Endothelial cell of umbilical vein (primary cell): ENCODE data around the gene GORASP1. TPM values are rescaled to one million over a fixed set of nuclear protein-coding genes. Genes with fewer than 3 reads are reported as not detected.

ENCODE experiments used
- BruUV-seq: library from RNA; stranded (reverse); fragments of 400-500 nt; replicated peaks from 2 replicates; lab custom pipeline; 2021; lab: Mats Ljungman, UMichigan
- CTCF ChIA-PET: fragments of 300-600, 350-600 bp; sonication (Branson Sonifier 250); formaldehyde crosslinking; loops from one replicate; lab custom pipeline; 2021; ENCODE audit warnings: antibody characterized with exemption, inconsistent platforms; lab: Charles Lee
- POLR2A ChIA-PET: fragments of 300-600, 350-600 bp; sonication (Branson Sonifier 250); formaldehyde crosslinking; loops from one replicate; lab custom pipeline; 2021; ENCODE audit warnings: antibody characterized with exemption, inconsistent platforms; lab: Charles Lee
- DNase-seq: peaks from one replicate; pipeline ENCODE4 v3.0.0-alpha.2; 2011; ENCODE audit warnings: low read depth, low spot score
- FAIRE-seq: peaks from 2 replicates; lab custom pipeline; 2011; peaks lifted over from hg19 to GRCh38; lab: Jason Lieb, UNC
- H2AFZ ChIP-seq: 2 replicates; pipeline ENCODE4 v1.6.0; 2012; ENCODE audit warnings: low read depth, low read length, control low read depth, inconsistent platforms
- H3K27ac ChIP-seq: 2 replicates; pipeline ENCODE4 v1.5.1; 2011; ENCODE audit warnings: low read depth, mild to moderate bottlenecking, control low read depth, low read length, moderate library complexity; ENCODE audit not compliant: insufficient read depth
- H3K27me3 ChIP-seq, 2 experiments: 2 replicates each; pipeline versions ENCODE4 v1.6.0 to v1.6.1; 2011; ENCODE audit warnings: low read length in 2 of 2, mixed read lengths in 1 of 2; ENCODE audit not compliant: control insufficient read depth in 2 of 2, insufficient read depth in 2 of 2
- H3K36me3 ChIP-seq, 2 experiments: 2 replicates in 1 of 2; 3 replicates in 1 of 2; pipeline ENCODE4 v1.5.1; 2011; ENCODE audit warnings: low read length in 2 of 2, mild to moderate bottlenecking in 1 of 2, moderate library complexity in 1 of 2; ENCODE audit not compliant: control insufficient read depth in 2 of 2, insufficient read depth in 2 of 2; ENCODE audit errors: extremely low read depth in 1 of 2
- H3K4me1 ChIP-seq: 3 replicates; pipeline ENCODE4 v1.5.1; 2011; ENCODE audit warnings: mild to moderate bottlenecking, low read length; ENCODE audit not compliant: control insufficient read depth, insufficient read depth; ENCODE audit errors: extremely low read depth
- H3K4me2 ChIP-seq: 2 replicates; pipeline ENCODE4 v1.6.1; 2011; ENCODE audit warnings: low read length, control low read depth, mixed read lengths; ENCODE audit not compliant: insufficient read depth
- H3K4me3 ChIP-seq, 3 experiments: fragments of 200-600 bp in 1 of 3; sonication (generic), shearing (Covaris generic) in 1 of 3; replicated peaks in 1 of 3; 2 replicates each; pipeline ENCODE4 v1.5.1; 2011 to 2016; ENCODE audit warnings: control low read depth in 3 of 3, low read length in 3 of 3, mild to moderate bottlenecking in 2 of 3, inconsistent platforms in 1 of 3, low read depth in 1 of 3, moderate library complexity in 1 of 3; ENCODE audit not compliant: insufficient read depth in 1 of 3
- H3K79me2 ChIP-seq: 2 replicates; pipeline ENCODE4 v1.6.0; 2012; ENCODE audit warnings: low read length, inconsistent platforms; ENCODE audit not compliant: control insufficient read depth, insufficient read depth
- H3K9ac ChIP-seq: replicated peaks from 2 replicates; pipeline ENCODE3; 2011; ENCODE audit warnings: low read length, control low read depth; ENCODE audit not compliant: insufficient read depth; ENCODE audit errors: extremely low read depth
- H3K9me1 ChIP-seq: replicated peaks from 3 replicates; pipeline ENCODE4 v1.6.0; 2011; ENCODE audit warnings: mild to moderate bottlenecking, low read length; ENCODE audit not compliant: control insufficient read depth, insufficient read depth; ENCODE audit errors: extremely low read depth
- H3K9me3 ChIP-seq: replicated peaks from 2 replicates; pipeline ENCODE4 v1.5.1; 2012; ENCODE audit warnings: low read length, inconsistent platforms; ENCODE audit not compliant: control insufficient read depth, insufficient read depth
- H4K20me1 ChIP-seq: replicated peaks from 2 replicates; pipeline ENCODE3; 2011; ENCODE audit warnings: mild to moderate bottlenecking, low read length; ENCODE audit not compliant: control insufficient read depth, insufficient read depth; ENCODE audit errors: extremely low read depth
- EZH2 ChIP-seq: IDR thresholded peaks from 2 replicates; pipeline ENCODE4 v1.6.1; 2012; ENCODE audit warnings: borderline replicate concordance, low read depth, mild to moderate bottlenecking, moderate library complexity, low read length, inconsistent platforms; ENCODE audit not compliant: severe bottlenecking
- FOS ChIP-seq: IDR thresholded peaks from 2 replicates; pipeline ENCODE4 v1.6.1; 2011; ENCODE audit warnings: mild to moderate bottlenecking, low read length, moderate library complexity, borderline replicate concordance; ENCODE audit not compliant: insufficient read depth
- GATA2 ChIP-seq: IDR thresholded peaks from 2 replicates; pipeline ENCODE4 v1.7.0; 2011; ENCODE audit warnings: low read depth, mild to moderate bottlenecking, moderate library complexity, mixed read lengths, low read length; ENCODE audit not compliant: insufficient read length, insufficient read depth
- JUN ChIP-seq: IDR thresholded peaks from 2 replicates; pipeline ENCODE4 v1.6.1; 2011; ENCODE audit warnings: borderline replicate concordance, low read depth; ENCODE audit not compliant: insufficient read length, insufficient read depth
- MYC ChIP-seq: IDR thresholded peaks from one replicate; pipeline ENCODE4 v1.6.1; 2011; ENCODE audit warnings: mild to moderate bottlenecking, low read depth, low read length
- POLR2A ChIP-seq: IDR thresholded peaks from 2 replicates; pipeline ENCODE4 v1.6.1; 2012; ENCODE audit warnings: low read depth, mild to moderate bottlenecking, control low read depth, low read length
- POLR2AphosphoS5 ChIP-seq: IDR thresholded peaks from 2 replicates; pipeline ENCODE4 v1.6.1; 2012; ENCODE audit warnings: low read depth, mild to moderate bottlenecking, control low read depth, low read length, moderate library complexity; ENCODE audit not compliant: insufficient read depth
- dilution Hi-C: fragments of 300-500 bp; cut with MboI; formaldehyde crosslinking; loops from one replicate; pipeline ENCODE4 v1.15.0; 2019; ENCODE audit warnings: low sequenced_read_pairs; ENCODE audit not compliant: extremely low pct_ligation_motif_present
- intact Hi-C: fragments of 100-400 bp; cut with micrococcal nuclease; formaldehyde crosslinking; loops from one replicate; pipeline ENCODE4 v1.10.0; 2022
- polyA plus RNA-seq, 4 experiments: library from polyadenylated mRNA; depleted of rRNA in 3 of 4; stranded (reverse) in 3 of 4; unstranded in 1 of 4; fragments of >200 nt; gene quantifications; 2 replicates each; pipeline versions ENCODE4 v1.2.1 to v1.2.3, GENCODE V29; 2011 to 2012; ENCODE audit warnings: missing spikeins in 1 of 4
- total RNA-seq: library from RNA; stranded (reverse); gene quantifications from 2 replicates; pipeline ENCODE4 v1.2.3, GENCODE V29; 2021
- TF ChIP-seq, protein P1 (sequence below): IDR thresholded peaks from 2 replicates; pipeline ENCODE4 v1.6.1; 2011; ENCODE audit not compliant: insufficient read depth, insufficient read length
- TF ChIP-seq, protein P2 (sequence below), 2 donors: IDR thresholded peaks; 1 replicate in 1 of 2; 2 replicates in 1 of 2; pipeline ENCODE4 v1.5.1; 2011; ENCODE audit warnings: low read length in 2 of 2, mild to moderate bottlenecking in 2 of 2, moderate library complexity in 2 of 2, control low read depth in 1 of 2, inconsistent platforms in 1 of 2, low read depth in 1 of 2; ENCODE audit not compliant: insufficient read depth in 1 of 2; ENCODE audit errors: extremely low read depth in 1 of 2

The GORASP1 gene
- total and polyA plus RNA-seq, 2 donors (not counting 3 experiments of a cell fraction or from before 2014, with no cell fraction given) = 62.5 to 68.0 TPM

DNA sequence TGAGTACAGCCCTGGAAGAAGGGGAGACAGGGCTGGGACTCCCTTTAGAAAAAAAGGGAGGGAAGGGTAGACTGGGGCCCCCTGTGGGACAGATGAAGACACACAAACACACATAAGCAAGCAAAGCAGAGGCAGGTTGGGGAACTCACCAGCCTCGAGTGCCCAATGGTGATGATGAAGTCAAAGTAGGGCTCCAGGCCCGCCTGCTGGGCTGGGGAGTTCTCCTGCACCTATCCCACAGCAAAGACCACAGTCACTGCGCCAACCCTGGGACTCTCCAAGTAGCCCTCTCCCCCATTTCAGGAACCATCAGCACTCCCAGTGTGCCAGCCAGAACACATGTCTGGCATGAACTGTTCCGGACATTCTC lies 4.1 kb downstream of the GORASP1 start:
- no peaks in the 10 kb centered on the region for H3K27me3 ChIP-seq
- CTCF ChIA-PET = interaction anchor here (3.7 kb wide), 1 partner anchor 189 kb away, joined by 21 read pairs; no protein-coding TSS in a partner anchor
- H3K4me1 ChIP-seq = peaks cover 18% of the 10 kb centered on the region
- H3K9me3 ChIP-seq = no peaks in the 10 kb centered on the region
- intact Hi-C loops (no loop called here), dilution Hi-C loops (no loop called here)
- H3K27ac ChIP-seq = no peak overlapping the region
- H3K36me3 ChIP-seq = peaks cover 8 to 16% of the 10 kb centered on the region in 2 experiments
- H3K9me1 ChIP-seq = no peaks in the 10 kb centered on the region
- DNase-seq (no peak), FAIRE-seq (no peak)
- H3K79me2 ChIP-seq = peaks cover 47% of the 10 kb centered on the region
- H2AFZ ChIP-seq = no peak overlapping the region
- H3K4me2 ChIP-seq = no peak overlapping the region
- POLR2A ChIA-PET = no interaction called here
- no peak overlapping the region for H3K9ac ChIP-seq
- no peak overlapping the region for H3K4me3 ChIP-seq
- TF ChIP-seq GATA2 (no peak), JUN (no peak), POLR2AphosphoS5 (no peak), POLR2A (no peak), FOS (no peak), MYC (no peak), EZH2 (no peak)
- TF ChIP-seq, protein P1, sequence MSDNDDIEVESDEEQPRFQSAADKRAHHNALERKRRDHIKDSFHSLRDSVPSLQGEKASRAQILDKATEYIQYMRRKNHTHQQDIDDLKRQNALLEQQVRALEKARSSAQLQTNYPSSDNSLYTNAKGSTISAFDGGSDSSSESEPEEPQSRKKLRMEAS = no peak
- TF ChIP-seq, protein P2, sequence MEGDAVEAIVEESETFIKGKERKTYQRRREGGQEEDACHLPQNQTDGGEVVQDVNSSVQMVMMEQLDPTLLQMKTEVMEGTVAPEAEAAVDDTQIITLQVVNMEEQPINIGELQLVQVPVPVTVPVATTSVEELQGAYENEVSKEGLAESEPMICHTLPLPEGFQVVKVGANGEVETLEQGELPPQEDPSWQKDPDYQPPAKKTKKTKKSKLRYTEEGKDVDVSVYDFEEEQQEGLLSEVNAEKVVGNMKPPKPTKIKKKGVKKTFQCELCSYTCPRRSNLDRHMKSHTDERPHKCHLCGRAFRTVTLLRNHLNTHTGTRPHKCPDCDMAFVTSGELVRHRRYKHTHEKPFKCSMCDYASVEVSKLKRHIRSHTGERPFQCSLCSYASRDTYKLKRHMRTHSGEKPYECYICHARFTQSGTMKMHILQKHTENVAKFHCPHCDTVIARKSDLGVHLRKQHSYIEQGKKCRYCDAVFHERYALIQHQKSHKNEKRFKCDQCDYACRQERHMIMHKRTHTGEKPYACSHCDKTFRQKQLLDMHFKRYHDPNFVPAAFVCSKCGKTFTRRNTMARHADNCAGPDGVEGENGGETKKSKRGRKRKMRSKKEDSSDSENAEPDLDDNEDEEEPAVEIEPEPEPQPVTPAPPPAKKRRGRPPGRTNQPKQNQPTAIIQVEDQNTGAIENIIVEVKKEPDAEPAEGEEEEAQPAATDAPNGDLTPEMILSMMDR (IDR thresholded peaks at IDR 0.05; ENCODE audit: extremely low read depth in 1 of 2, insufficient read depth in 1 of 2, low read depth in 1 of 2, low read length in 2 of 2) = no peak
- no TSS peak for BruUV-seq
- no peaks in the 10 kb centered on the region for H4K20me1 ChIP-seq
